IgD-negative memory B cell (primary cell): ENCODE results near the gene SBK2. TPM values are rescaled to one million over a fixed set of nuclear protein-coding genes. Genes with fewer than 3 reads are reported as not detected.
A peak's percentile ranks its signal among the peaks of the same experiment; 100 is the strongest.

Experiments
- H3K27ac Mint-ChIP-seq, 3 donors: one replicate each; pipeline ENCODE4 v1.8.0; 2020 to 2022; ENCODE audit warnings: mild to moderate bottlenecking in 3 of 3, mixed read lengths in 3 of 3, moderate library complexity in 1 of 3
- H3K27me3 Mint-ChIP-seq: one replicate; pipeline ENCODE4 v1.8.0; 2021; ENCODE audit warnings: mixed read lengths
- H3K36me3 Mint-ChIP-seq: one replicate; pipeline ENCODE4 v1.8.0; 2020; ENCODE audit warnings: mild to moderate bottlenecking, mixed read lengths
- H3K4me1 Mint-ChIP-seq, 3 donors: one replicate each; pipeline ENCODE4 v1.8.0; 2020 to 2022; ENCODE audit warnings: mixed read lengths in 3 of 3, mild to moderate bottlenecking in 1 of 3
- H3K4me3 Mint-ChIP-seq, 4 donors: one replicate each; pipeline ENCODE4 v1.8.0; 2020 to 2022; ENCODE audit warnings: mild to moderate bottlenecking in 4 of 4, mixed read lengths in 4 of 4, moderate library complexity in 3 of 4
- H3K9me3 Mint-ChIP-seq, 3 donors: one replicate each; pipeline ENCODE4 v1.8.0; 2020 to 2021; ENCODE audit warnings: mixed read lengths in 3 of 3, mild to moderate bottlenecking in 1 of 3
- polyA plus RNA-seq: library from polyadenylated mRNA; unstranded; fragments of 300-500 nt; fragmentation: Illumina TruSeq; gene quantifications from one replicate; pipeline ENCODE4 v1.2.3, GENCODE V29; 2021

SBK2 gene
- polyA plus RNA-seq, 1 donor from 2014 or later, result not detected

DNA sequence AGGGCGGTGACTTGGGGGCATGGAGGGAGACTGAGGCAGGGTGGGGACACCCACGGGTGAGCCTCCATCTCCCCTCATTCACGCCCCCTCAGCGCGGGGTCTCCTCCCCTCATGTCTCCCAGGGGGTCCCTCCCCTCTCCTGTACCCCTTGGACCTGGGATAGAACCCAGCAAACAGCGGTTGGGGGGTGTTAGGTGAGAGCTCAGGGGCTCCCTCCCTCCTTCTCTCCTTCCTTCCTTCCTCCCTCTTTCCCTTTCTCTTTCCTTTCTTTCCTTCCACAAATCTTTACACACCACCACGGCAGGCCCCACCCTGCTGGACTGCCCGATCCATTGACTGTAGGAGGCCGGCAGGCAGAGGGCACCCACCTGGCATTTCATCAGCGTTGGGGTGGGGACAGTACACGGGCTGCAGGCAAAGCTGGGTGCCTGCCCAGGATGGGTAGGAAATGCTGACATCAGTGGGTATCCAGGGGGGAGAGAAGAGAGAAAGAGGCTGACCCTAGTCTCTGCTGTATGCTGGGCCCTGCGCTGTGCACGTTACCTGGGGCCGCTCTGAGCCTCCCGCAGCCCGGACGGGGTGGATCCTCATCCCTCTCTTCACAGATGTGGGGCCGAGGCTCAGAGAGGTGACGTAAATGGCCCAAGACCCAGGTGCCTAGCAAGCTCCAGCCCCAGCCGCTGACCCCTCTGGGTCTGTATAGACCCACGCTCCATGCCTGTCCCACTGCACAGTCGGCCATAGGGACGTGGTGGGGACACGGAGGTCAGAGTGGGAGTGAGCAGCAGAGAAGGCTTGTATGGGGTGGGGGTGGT lies 45.2 kb downstream of the SBK2 start:
- Mint-ChIP-seq H3K4me3 (no peak overlapping the region), H3K36me3 (no peaks in the 10 kb centered on the region), H3K27ac (no peak overlapping the region), H3K9me3 (no peaks in the 10 kb centered on the region), H3K27me3 (peaks cover 12% of the 10 kb centered on the region), H3K4me1 (peaks cover 0 to 4% (median 0%) of the 10 kb centered on the region in 3 donors)

DNA sequence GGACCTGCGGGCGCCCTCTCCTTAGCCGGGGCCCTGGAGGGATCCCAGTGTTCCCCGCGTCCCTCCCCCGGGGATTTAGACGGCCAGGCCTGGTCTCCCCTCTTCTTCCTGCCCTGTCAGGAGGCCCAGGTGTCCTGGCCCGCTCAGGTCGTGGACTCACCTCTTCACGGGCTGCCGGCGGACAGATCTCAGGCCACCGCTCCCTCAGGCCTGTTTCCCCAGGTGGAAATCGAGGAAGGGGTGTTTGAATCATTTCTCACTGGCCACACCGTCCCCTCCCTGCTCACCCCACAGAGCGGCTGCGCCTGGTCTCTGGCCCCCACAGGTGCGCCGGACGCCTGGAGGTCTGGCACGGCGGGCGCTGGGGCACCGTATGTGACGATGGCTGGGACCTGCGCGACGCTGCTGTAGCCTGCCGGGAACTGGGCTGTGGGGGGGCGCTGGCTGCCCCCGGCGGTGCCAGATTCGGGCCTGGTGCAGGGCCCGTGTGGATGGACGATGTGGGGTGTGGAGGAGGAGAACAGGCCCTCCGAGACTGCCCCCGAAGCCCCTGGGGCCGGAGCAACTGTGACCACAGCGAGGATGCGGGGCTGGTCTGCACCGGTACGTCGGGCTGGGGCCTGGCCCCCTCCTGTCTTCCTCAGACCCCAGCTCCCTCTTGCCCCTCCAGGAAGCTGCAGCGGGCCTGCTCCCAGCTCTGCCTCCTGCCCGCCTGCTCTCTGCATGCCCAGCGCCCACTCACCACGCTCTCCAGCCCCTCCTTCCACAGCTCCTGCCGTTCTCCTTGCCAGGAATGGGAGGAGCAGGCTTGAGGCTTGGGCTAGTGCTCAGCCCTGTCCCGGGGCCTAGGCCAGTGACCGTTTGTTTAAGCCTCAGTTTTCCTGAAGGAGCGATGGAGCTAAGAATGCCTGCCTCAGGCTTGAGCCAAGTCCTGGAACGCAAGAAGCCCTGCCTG lies 46.2 kb downstream of the SBK2 start:
- H3K36me3 Mint-ChIP-seq, result no peaks in the 10 kb centered on the region

DNA sequence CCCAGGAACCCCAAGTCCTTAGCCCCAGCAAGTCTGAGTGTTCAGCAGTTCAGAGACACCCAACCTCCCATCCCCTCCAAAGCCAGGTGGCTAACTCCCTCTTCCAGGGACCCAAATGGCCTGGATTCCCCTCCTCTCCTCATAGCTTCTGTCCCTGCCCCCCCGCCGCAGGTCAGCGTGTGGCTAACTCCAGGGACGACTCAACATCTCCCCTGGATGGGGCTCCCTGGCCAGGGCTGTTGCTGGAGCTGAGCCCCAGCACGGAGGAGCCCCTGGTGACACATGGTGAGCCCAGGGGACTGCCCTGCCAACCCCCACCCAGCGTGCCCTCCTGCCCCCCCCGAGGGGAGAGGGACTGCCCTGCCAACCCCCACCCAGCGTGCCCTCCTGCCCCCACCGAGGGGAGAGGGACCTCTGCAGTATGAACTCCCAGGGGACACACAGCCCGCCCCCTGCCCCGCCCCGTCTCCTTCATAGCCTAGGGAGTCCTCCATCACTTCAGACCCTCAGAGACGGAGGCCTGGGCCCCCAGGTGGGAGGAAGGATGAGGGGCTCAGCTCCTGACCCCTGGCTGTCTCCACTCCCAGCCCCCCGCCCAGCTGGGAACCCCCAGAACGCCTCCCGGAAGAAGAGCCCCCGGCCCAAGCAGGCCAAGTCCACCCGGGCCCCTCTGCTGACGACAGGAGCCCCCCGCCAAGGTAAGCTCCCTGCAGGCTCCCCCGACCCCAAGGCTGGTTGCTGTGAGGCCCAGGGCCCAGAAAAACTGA lies 47.0 kb downstream of the SBK2 start:
- no peaks in the 10 kb centered on the region for H3K36me3 Mint-ChIP-seq
- H3K27me3 Mint-ChIP-seq, result peaks cover 11% of the 10 kb centered on the region
- no peak overlapping the region for H3K27ac Mint-ChIP-seq
- H3K9me3 Mint-ChIP-seq, result no peaks in the 10 kb centered on the region
- H3K4me3 Mint-ChIP-seq, result no peak overlapping the region
- H3K4me1 Mint-ChIP-seq, result peaks cover 0 to 6% (median 1%) of the 10 kb centered on the region in 3 donors

More for the DNA sequence above, 46.2 kb downstream of the SBK2 start:
- Mint-ChIP-seq H3K4me1 (peaks cover 0 to 6% (median 1%) of the 10 kb centered on the region in 3 donors), H3K4me3 (no peak overlapping the region), H3K9me3 (no peaks in the 10 kb centered on the region), H3K27me3 (peaks cover 12% of the 10 kb centered on the region), H3K27ac (no peak overlapping the region)

DNA sequence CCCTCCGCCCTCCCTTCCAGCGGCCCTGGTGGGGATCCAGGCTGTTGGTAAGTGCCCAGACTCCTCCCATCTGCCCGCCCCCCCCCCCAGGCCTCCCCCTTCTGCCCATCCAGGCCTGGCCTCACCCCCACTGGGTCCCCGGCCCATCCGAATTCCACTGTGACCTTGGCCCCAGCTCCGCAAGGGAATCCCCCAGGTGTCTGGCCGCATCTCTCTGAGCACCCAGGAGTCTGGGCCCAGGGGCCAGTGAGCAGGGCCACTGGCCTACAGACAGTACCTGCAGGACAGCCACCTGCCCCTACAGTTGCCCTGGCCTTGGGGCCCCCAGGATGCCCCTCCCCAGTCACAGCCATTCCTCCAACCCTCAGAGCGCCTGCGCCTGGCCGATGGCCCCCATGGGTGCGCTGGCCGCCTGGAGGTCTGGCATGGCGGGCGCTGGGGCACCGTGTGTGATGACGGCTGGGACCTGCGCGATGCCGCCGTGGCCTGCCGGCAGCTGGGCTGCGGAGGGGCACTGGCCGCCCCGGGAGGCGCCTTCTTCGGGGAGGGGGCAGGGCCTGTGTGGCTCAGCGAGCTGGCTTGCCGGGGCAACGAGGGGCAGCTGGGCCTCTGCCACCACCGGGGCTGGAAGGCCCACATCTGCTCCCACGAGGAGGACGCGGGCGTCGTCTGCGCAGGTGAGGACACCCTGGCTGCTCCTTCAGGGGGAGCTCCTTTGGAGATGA lies 47.8 kb downstream of the SBK2 start:
- no peaks in the 10 kb centered on the region for H3K9me3 Mint-ChIP-seq
- H3K27me3 Mint-ChIP-seq, result peaks cover 9% of the 10 kb centered on the region
- no peak overlapping the region for H3K27ac Mint-ChIP-seq
- no peaks in the 10 kb centered on the region for H3K36me3 Mint-ChIP-seq
- no peak overlapping the region for H3K4me3 Mint-ChIP-seq
- peaks cover 0 to 6% (median 1%) of the 10 kb centered on the region in 3 donors for H3K4me1 Mint-ChIP-seq

DNA sequence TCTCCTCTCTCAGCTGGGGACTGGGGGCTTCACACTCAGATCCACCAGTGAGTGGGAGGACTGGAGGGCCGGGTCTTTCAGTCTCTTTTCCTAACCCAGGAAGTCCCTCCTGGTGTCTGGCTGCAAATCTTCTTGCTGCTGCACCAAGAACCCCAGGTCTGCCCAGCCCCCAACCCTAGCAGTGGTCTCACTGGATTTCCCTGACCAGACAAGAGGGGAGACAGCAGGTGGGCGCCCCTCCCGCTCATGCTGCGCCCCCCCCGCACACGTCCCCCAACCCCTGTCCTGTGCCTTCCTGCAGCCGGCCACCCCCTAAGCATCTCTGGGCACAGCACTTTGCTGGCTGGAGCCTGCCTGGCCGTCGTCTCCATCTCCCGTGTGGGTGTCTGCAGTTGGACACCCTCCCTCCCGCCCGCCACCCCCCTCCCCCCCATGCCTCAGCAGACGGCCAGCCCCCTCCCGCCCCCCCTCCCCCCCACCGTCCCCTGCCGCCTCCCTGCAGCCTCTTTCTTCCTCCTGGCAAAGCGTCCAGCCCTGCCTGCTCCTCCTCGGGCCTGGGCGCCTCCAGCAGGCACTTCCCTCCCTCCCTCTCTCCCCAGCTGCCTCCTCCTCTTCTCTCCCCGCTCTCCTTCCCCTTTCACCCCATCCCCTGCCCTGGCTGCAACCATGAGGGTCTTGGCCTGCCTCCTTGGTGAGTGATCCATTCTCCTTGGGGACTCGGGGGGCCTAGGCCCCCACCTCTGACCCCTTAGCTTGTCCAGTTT lies 48.8 kb downstream of the SBK2 start, which contains the start of gene SSC5D:
TSS of gene SSC5D (plus strand) at position 513 of the 764 bp plus-strand sequence. CDS start at position 667, 154 bp downstream.
- peak within 1 kb of the TSS in 2 of 3 donors; percentile 59 to 67 for H3K27ac Mint-ChIP-seq
- no peaks in the 10 kb centered on the region for H3K36me3 Mint-ChIP-seq
- H3K27me3 Mint-ChIP-seq, result peaks cover 7% of the 10 kb centered on the region
- peak within 1 kb of the TSS in 3 of 4 donors; percentile 13 to 65 (median 40) for H3K4me3 Mint-ChIP-seq
- H3K9me3 Mint-ChIP-seq, result no peaks in the 10 kb centered on the region
- peaks cover 0 to 6% (median 1%) of the 10 kb centered on the region in 3 donors for H3K4me1 Mint-ChIP-seq

DNA sequence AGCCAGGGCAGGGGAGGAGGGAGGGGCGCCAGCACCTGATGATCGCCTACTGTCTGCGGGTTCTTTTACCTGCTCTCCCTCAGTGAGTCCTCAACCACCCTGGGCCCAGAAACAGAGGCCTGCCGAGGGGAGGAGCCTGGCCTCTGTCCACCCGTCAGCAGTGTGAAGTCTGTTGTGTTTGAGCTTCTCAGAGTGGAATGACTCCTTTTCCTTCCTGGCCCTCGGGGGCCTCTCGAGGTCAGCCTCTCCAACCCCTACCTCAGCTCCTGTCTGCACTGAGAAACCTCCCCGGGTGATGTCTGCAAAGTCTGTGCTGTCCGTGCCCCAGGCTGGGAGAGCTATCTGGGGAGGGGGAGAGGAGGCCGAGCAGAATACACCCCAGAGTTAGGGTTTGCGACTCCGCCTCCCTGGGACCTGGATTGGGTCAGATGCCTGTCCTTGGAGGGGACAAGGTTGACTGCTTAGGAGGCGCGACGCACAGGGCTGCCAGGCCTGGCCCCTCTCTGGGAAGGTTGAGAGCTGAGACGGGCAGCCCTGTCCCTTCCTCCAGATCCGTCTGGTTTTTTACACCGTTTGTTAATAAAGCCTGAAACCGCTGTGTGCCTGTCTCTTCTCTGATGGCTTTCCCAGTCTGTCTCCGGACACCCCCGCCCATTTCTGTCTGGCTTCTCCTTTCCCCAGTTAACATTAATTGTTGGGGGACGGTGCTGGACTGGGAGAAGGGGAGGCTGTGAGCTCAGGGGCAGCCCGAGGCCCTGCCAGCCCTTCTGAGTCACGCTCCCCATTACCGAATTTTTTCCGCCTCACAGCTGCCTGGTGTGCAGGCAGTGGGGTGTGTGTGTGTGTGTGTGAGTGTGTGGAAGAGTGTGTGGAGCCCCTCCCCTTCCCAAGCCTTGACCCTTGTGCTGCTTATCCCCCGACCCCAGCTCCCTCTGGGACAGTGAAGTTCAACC lies 49.7 kb downstream of the SBK2 start:
- Mint-ChIP-seq H3K27me3 (peaks cover 4% of the 10 kb centered on the region), H3K4me1 (peaks cover 0 to 6% (median 1%) of the 10 kb centered on the region in 3 donors), H3K27ac (peak overlapping the region in 2 of 3 donors; percentile 59 to 67), H3K9me3 (no peaks in the 10 kb centered on the region), H3K4me3 (peak overlapping the region in 3 of 4 donors; percentile 13 to 47 (median 40)), H3K36me3 (no peaks in the 10 kb centered on the region)

DNA sequence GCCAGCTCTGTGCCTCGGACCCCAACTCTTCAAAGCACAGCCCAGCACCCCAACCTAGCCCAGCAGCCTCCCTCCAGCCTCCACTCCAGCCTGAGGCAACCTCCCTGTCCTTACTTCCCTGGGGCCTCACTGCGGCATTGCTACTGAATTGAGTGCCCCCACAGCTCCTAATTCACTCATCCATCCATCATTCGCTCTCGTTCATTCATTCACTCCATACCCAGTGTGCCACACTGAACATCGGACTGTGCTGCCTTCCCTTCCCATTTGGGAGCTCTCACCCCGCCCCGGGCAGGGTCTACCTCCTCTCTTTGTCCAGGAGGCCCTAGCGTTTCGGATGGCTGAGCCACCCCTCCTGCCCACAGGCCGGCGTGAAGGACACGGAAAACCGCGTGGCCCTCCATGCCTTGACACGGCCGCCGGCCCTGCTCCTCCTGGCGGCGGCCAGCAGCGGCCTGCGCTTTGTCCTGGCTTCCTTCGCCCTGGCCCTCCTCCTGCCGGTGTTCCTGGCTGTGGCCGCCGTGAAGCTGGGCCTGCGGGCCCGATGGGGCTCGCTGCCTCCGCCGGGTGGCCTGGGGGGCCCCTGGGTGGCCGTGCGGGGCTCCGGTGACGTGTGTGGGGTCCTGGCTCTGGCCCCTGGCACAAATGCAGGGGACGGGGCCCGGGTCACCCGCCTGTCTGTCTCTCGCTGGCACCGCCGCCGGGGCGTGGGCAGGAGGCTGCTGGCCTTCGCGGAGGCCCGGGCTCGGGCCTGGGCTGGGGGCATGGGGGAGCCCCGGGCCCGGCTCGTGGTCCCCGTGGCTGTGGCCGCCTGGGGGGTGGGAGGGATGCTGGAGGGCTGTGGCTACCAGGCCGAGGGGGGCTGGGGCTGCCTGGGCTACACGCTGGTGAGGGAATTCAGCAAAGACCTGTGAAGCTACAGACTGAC lies 50.6 kb downstream of the SBK2 start:
- no peaks in the 10 kb centered on the region for H3K9me3 Mint-ChIP-seq

DNA sequence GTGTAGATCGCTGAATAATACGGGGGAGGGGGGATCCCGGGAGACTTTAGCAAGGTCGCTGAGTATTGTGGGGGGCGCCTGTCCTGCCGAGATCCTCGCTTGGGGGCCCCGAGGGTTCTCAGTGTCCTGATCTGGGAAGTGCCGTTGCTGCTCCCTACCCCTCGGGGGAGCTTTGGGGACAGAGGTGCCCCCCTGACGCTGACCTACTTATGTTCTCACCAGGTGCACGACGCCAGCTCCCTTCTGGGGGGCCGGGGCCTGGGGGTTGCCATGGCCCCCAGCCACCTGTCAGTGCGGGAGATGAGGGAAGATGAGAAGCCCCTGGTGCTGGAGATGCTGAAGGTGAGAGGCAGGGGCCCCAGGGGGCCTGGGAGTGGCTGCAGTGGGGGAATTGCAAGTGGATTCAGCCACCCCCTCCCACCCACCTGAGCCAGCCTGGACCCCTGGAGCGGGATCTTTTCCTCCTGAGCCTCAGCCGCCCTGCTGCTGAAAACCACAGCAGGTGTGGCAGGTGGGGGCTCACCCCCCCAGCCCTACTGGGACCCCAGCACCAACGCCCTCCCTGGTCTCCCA lies 51.4 kb downstream of the SBK2 start:
- H3K36me3 Mint-ChIP-seq, result peaks cover 2% of the 10 kb centered on the region
- peak overlapping the region; percentile 67 to 85 (median 78) for H3K4me3 Mint-ChIP-seq
- peaks cover 0 to 6% (median 1%) of the 10 kb centered on the region in 3 donors for H3K4me1 Mint-ChIP-seq
- H3K27ac Mint-ChIP-seq, result peak overlapping the region; percentile 65 to 94 (median 88)
- no peaks in the 10 kb centered on the region for H3K27me3 Mint-ChIP-seq
- no peaks in the 10 kb centered on the region for H3K9me3 Mint-ChIP-seq

More for the DNA sequence above, 50.6 kb downstream of the SBK2 start:
- peaks cover 2% of the 10 kb centered on the region for H3K36me3 Mint-ChIP-seq
- peak overlapping the region; percentile 57 to 85 (median 73) for H3K4me3 Mint-ChIP-seq
- H3K27ac Mint-ChIP-seq, result peak overlapping the region; percentile 65 to 94 (median 88)
- peaks cover 0 to 6% (median 1%) of the 10 kb centered on the region in 3 donors for H3K4me1 Mint-ChIP-seq
- no peaks in the 10 kb centered on the region for H3K27me3 Mint-ChIP-seq

DNA sequence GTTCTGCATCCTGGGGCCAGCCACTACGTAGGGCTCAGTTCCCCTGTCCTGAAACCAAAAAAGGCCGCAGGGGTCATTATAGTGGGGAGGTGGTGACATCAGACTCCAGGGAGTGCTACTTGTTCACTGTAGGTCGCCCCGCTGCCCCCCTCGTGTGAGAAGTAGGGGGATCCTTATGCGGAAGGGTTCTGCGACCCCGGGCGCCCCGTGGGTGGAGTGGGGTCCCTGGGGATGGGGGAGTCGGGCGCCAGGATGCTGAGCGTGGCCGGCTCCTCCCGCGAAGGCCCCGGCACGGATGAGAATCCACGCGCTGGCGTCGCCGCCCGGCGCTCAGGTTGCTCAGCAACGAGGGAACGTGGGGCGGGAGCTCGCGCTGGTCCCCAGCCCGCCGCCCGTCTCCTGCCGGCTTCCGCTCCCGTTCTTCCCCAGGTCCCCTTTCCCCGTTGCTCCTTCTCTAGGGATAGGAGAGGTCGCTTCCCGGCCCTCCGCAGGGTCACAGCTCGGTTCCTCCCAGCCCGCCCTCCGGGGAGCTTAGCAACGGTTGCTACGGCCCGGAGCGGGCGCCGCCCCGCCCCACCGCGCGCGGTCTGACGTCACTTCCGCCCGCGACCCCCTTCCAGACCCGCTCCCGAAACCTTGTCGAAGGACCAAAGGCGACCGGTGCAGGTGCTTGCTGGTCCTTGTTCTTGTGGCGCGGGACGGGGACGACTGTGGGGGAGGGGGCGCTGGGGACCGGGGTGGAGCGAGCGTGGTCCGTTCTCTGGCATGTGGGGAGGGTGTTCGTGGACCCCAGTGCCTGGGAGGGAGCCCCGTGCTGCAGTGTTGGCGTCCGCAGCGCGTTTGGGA lies 52.1 kb downstream of the SBK2 start, which contains the start of gene NAT14:
TSS of gene NAT14 (plus strand) at position 596 of the 846 bp plus-strand sequence. CDS start 521 bp downstream, outside the sequence.
- H3K9me3 Mint-ChIP-seq, result no peaks in the 10 kb centered on the region
- H3K36me3 Mint-ChIP-seq, result peaks cover 4% of the 10 kb centered on the region
- H3K4me3 Mint-ChIP-seq, result peak within 1 kb of the TSS; percentile 67 to 87 (median 81)
- no peaks in the 10 kb centered on the region for H3K27me3 Mint-ChIP-seq
- peak within 1 kb of the TSS; percentile 65 to 94 (median 88) for H3K27ac Mint-ChIP-seq
- H3K4me1 Mint-ChIP-seq, result peaks cover 0 to 9% (median 3%) of the 10 kb centered on the region in 3 donors

DNA sequence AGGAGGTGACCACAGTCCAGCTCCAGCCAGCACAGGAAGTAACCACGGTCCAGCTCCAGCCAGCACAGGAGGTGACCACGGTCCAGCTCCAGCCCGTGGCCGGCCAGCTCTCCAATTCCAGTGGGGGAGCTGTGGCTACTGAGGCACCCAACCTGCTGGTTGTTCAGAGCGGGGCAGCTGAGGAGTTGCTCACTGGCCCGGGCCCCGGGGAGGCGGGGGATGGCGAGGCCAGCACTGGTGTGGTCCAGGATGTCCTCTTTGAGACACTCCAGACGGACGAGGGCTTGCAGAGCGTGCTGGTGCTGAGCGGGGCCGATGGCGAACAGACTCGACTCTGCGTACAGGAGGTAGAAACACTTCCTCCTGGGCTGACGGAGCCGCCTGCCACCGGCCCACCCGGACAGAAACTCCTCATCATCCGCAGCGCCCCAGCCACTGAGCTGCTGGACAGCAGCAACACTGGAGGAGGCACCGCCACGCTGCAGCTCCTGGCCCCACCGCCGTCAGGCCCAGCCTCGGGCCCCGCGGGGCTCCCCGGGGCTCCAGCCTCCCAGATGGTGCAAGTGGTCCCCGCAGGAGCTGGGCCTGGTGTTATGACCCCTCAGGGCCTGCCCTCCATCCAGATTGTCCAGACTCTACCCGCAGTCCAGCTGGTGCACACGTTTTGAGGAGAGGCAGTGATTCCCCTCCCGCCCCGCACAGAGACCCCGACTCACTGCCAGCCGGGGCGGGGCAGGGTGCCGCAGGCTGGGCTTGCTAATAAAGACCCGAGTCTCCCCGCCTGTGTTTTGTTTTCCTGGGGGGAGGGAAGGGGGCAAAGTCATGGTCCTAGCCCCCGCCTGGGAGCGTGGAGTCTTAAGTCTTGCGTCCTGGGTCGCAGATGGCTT lies 53.0 kb downstream of the SBK2 start:
- H3K36me3 Mint-ChIP-seq, result peaks cover 6% of the 10 kb centered on the region
- H3K27me3 Mint-ChIP-seq, result no peaks in the 10 kb centered on the region
- H3K27ac Mint-ChIP-seq, result peak overlapping the region in 1 of 3 donors; percentile 65
- H3K4me3 Mint-ChIP-seq, result peak overlapping the region; percentile 67 to 87 (median 81)
- H3K9me3 Mint-ChIP-seq, result no peaks in the 10 kb centered on the region
- H3K4me1 Mint-ChIP-seq, result peaks cover 0 to 13% (median 6%) of the 10 kb centered on the region in 3 donors
